AML-193 (cell line): ENCODE results near the gene SUPT3H.

Experiments used
- DNase-seq, 2 experiments: peaks; one replicate each; lab custom pipeline; 2025; lab: John Stamatoyannopoulos, UW

The SUPT3H gene

GRCh38 chr6:45377554-45378333 lies at the start of gene SUPT3H:
SUPT3H (minus strand) TSS chr6:45377934.
- peak; percentile 92 to 93 for DNase-seq

- no peak for DNase-seq
These were observed 48.5 kb upstream of the SUPT3H start for GRCh38 chr6:45426251-45426650.

GRCh38 chr6:45424451-45424861 lies 46.7 kb upstream of the SUPT3H start:
- DNase-seq = peak; percentile 31 to 46

- peak in 1 of 2 experiments; percentile 35 for DNase-seq
These were observed 46.2 kb upstream of the SUPT3H start for GRCh38 chr6:45423824-45424450.

- no peak for DNase-seq
These were observed 45.5 kb upstream of the SUPT3H start for GRCh38 chr6:45423111-45423823.

GRCh38 chr6:45422503-45423110 lies 44.9 kb upstream of the SUPT3H start:
- DNase-seq = peak; percentile 44 to 53

- peak; percentile 54 to 57 for DNase-seq
These were observed 44.2 kb upstream of the SUPT3H start for GRCh38 chr6:45421709-45422502.

- peak in 1 of 2 experiments; percentile 47 for DNase-seq
These were observed 43.4 kb upstream of the SUPT3H start for GRCh38 chr6:45420909-45421708.

GRCh38 chr6:45420083-45420908 lies 42.6 kb upstream of the SUPT3H start:
- no peak for DNase-seq

- DNase-seq = peak; percentile 81 to 85
These were observed 41.9 kb upstream of the SUPT3H start for GRCh38 chr6:45419571-45420082.

GRCh38 chr6:45417436-45417835 lies 39.7 kb upstream of the SUPT3H start:
- peak in 1 of 2 experiments; percentile 17 for DNase-seq

GRCh38 chr6:45416700-45417099 lies 39.0 kb upstream of the SUPT3H start:
- DNase-seq = no peak

GRCh38 chr6:45415788-45416518 lies 38.2 kb upstream of the SUPT3H start:
- DNase-seq = no peak

- peak; percentile 37 to 45 for DNase-seq
These were observed 37.6 kb upstream of the SUPT3H start for GRCh38 chr6:45415315-45415714.

GRCh38 chr6:45411959-45412358 lies 34.2 kb upstream of the SUPT3H start:
- DNase-seq = no peak

- DNase-seq = no peak
These were observed 22.3 kb upstream of the SUPT3H start for GRCh38 chr6:45400021-45400420.

GRCh38 chr6:45398075-45398813 lies 20.5 kb upstream of the SUPT3H start:
- DNase-seq = no peak

- no peak for DNase-seq
These were observed 16.9 kb upstream of the SUPT3H start for GRCh38 chr6:45394586-45395095.
